Spleen (tissue), 11 donors: ENCODE measurements around the gene PIK3R5. TPM values are rescaled to one million over a fixed set of nuclear protein-coding genes. Genes with fewer than 3 reads are reported as not detected.
A peak's percentile ranks its signal among the peaks of the same experiment; 100 is the strongest.

Experiments
- DNase-seq: peaks from one replicate; pipeline ENCODE4 v3.0.0-alpha.2; 2020
- H3K27ac ChIP-seq, 8 donors: fragments of 200-600 bp; sonication (generic) in 7 of 8; 1 replicate in 4 of 8; 2 replicates in 4 of 8; pipeline versions ENCODE4 v1.5.0 to v1.8.0; 2016 to 2021; ENCODE audit warnings: inconsistent platforms in 4 of 8, mild to moderate bottlenecking in 4 of 8, moderate library complexity in 1 of 8
- H3K27me3 ChIP-seq, 7 donors: fragments of 200-600 bp; sonication (generic) in 6 of 7; replicated peaks in 1 of 7; 1 replicate in 4 of 7; 2 replicates in 3 of 7; pipeline versions ENCODE4 v1.5.0 to v1.8.0; 2016 to 2021; ENCODE audit warnings: inconsistent platforms in 3 of 7, mild to moderate bottlenecking in 1 of 7
- H3K36me3 ChIP-seq, 6 donors: fragments of 200-600 bp; sonication (generic) in 5 of 6; 1 replicate in 4 of 6; 2 replicates in 2 of 6; pipeline versions ENCODE4 v1.5.0 to v1.8.0; 2016 to 2021; ENCODE audit warnings: inconsistent platforms in 2 of 6
- H3K4me1 ChIP-seq, 6 donors: fragments of 200-600 bp; sonication (generic) in 5 of 6; 1 replicate in 3 of 6; 2 replicates in 3 of 6; pipeline versions ENCODE4 v1.5.0 to v1.8.0; 2016 to 2021; ENCODE audit warnings: inconsistent platforms in 3 of 6
- H3K4me3 ChIP-seq, 8 donors: fragments of 200-600 bp; sonication (generic) in 7 of 8; 1 replicate in 4 of 8; 2 replicates in 4 of 8; pipeline versions ENCODE4 v1.5.0 to v1.8.0; 2016 to 2021; ENCODE audit warnings: inconsistent platforms in 4 of 8, mild to moderate bottlenecking in 4 of 8, moderate library complexity in 2 of 8
- H3K9me3 ChIP-seq, 8 donors: fragments of 200-600 bp; sonication (generic) in 7 of 8; 1 replicate in 4 of 8; 2 replicates in 4 of 8; pipeline versions ENCODE4 v1.5.0 to v1.8.0; 2016 to 2021; ENCODE audit warnings: inconsistent platforms in 4 of 8
- POLR2A ChIP-seq, 3 donors: fragments of 450-650 bp; IDR thresholded peaks; one replicate each; pipeline ENCODE4 v1.5.1; 2017; ENCODE audit warnings: antibody characterized with exemption in 3 of 3, mild to moderate bottlenecking in 1 of 3
- POLR2AphosphoS5 ChIP-seq, 3 donors: sonication (generic); formaldehyde crosslinking; IDR thresholded peaks; one replicate each; pipeline ENCODE4 v1.5.1; 2017; ENCODE audit warnings: antibody characterized with exemption in 3 of 3
- WGBS, 5 donors: extraction: QIAGEN DNeasy Blood & Tissue Kit in 3 of 5; methylation state at CpG; one replicate each; pipeline versions ENCODE4 v1.1.5 to v1.1.7; 2013 to 2018; 5-methylcytosine and 5-hydroxymethylcytosine counted together
- intact Hi-C: fragments of 100-400 bp; cut with DNase I; formaldehyde crosslinking; loops from one replicate; pipeline ENCODE4 v1.15.0; 2023; ENCODE audit warnings: low total_unique reads
- polyA plus RNA-seq, 3 donors: library from polyadenylated mRNA; stranded (reverse); fragments of 200-250 nt; gene quantifications; one replicate each; pipeline ENCODE4 v1.2.1, GENCODE V29; 2013
- total RNA-seq, 7 donors: library from RNA; depleted of rRNA in 3 of 7; stranded (reverse); fragments of >200 nt in 3 of 7; fragmentation: NEBNext Ultra II Directional in 4 of 7; extraction: Animal tissue kit (Norgen Biotek cat#: 25700) in 4 of 7; gene quantifications; one replicate each; pipeline versions ENCODE4 v1.1.0 to v1.2.1, GENCODE V29; 2016 to 2021
- TF ChIP-seq, protein P1 (sequence below), 11 experiments: fragments of 200-600 bp in 7 of 11; fragments of 450-650 bp in 4 of 11; sonication (generic) in 4 of 11; IDR thresholded peaks in 8 of 11; conservative IDR thresholded peaks in 3 of 11; 1 replicate in 7 of 11; 2 replicates in 4 of 11; pipeline versions ENCODE4 v1.4.0 to v1.8.0; 2016 to 2021; ENCODE audit warnings: antibody characterized with exemption in 11 of 11, inconsistent platforms in 4 of 11, mild to moderate bottlenecking in 1 of 11
- donor health status: healthy with polysubstance abuse.
- donor health status: DM: no; HTN: no; CAD: no; lungs with moderate emphysema.
- donor health status: DM: no; HTN: no; CAD: no.
- donor health status: Bipolar disorder and iron deficiency.
- donor health status: healthy.
- donor health status: DM: no; HTN: no; CAD: no.
- donor health status: DM: yes; HTN: yes; CAD: no.

The PIK3R5 gene
- total and polyA plus RNA-seq, 10 donors = 8.5 to 110 (median 68.4) TPM

DNA sequence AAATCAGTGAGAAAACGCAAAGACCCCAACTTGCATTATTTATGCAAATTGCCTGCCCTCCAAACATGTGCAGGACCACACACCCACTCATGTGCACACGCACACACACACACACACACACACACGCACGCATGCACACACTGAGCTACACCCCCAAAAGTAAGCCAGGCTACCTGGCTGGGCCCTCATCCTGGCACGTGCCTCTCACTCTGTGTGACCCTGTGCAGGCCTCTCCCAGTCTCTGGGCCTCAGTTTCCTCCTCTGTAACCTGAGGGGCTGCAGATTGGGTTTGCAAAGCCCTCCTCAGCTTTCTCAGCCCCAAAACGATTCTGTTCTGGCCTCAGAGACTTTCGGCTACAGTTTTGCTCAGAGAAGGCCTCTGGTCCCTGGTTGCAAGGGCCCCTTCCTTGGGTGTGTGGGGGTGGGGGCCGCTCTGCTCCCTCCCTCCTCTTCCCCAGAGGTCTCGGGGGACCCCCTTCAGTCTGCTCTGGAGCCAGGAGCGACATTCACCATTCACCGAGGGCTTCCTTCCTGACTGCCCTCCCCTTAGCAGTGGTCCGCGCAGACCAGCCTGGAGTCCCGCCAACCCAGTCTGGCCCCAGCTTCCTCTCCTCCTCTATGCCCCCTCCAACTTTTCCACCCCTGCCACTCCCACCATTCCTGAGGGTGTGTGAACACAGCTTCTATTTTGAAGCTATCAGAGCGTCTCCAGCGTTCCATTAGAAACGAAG lies 92.6 kb downstream of the PIK3R5 start:
- Histone ChIP-seq H3K27ac (no peak overlapping the region), H3K4me3 (no peak overlapping the region), H3K4me1 (peaks cover 0 to 42% (median 16%) of the 10 kb centered on the region in 6 donors), H3K27me3 (peaks cover 0 to 16% (median 0%) of the 10 kb centered on the region in 7 donors), H3K9me3 (no peaks in the 10 kb centered on the region), H3K36me3 (peaks cover 0 to 4% (median under 1%) of the 10 kb centered on the region in 6 donors)
- no peak for DNase-seq
- WGBS, 5 donors = 34 to 44% (median 40%) methylated on average over 15 to 17 of the region's 17 CpGs
- no peak for TF ChIP-seq POLR2A (IDR thresholded peaks at IDR 0.05)
- TF ChIP-seq, protein P1, sequence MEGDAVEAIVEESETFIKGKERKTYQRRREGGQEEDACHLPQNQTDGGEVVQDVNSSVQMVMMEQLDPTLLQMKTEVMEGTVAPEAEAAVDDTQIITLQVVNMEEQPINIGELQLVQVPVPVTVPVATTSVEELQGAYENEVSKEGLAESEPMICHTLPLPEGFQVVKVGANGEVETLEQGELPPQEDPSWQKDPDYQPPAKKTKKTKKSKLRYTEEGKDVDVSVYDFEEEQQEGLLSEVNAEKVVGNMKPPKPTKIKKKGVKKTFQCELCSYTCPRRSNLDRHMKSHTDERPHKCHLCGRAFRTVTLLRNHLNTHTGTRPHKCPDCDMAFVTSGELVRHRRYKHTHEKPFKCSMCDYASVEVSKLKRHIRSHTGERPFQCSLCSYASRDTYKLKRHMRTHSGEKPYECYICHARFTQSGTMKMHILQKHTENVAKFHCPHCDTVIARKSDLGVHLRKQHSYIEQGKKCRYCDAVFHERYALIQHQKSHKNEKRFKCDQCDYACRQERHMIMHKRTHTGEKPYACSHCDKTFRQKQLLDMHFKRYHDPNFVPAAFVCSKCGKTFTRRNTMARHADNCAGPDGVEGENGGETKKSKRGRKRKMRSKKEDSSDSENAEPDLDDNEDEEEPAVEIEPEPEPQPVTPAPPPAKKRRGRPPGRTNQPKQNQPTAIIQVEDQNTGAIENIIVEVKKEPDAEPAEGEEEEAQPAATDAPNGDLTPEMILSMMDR (IDR thresholded peaks at IDR 0.05 in 8 of 11, conservative IDR thresholded peaks at IDR 0.05 in 3 of 11) = no peak
- peak in 1 of 3 donors; percentile 38 for TF ChIP-seq POLR2AphosphoS5 (IDR thresholded peaks at IDR 0.05)
- intact Hi-C loops = no loop called here

DNA sequence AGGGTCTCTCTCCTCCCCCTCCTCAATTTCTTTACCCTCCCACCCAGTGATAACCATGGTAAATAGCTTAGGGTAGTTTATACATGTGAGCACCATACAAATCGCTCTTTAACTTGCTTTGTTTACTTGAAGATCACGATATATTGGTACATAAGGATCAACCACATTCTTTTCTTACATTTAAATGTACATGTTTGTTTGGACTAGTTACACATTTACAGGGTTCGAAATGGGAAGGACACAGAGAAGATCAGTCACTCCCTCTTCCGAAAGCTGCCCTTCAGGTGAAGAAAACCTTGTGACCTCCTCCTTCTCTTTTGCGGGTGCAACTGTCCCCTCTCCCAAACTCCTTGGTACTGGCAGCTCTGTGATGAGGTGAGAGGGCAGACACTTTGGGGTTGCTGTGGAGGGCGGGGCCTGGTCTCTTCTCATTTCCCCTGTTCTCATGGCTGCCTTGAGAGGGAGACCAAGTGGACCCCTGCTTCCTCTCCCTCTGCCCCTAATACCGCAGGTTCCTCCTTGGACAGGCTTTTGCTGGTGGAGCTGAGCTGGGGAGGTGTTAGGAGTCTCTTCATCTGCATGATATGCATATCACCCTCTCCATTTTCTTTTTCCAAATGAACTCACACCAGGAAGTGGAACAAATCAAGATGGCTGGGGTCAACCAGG lies 93.3 kb downstream of the PIK3R5 start:
- Histone ChIP-seq H3K4me3 (no peak overlapping the region), H3K36me3 (no peaks in the 10 kb centered on the region), H3K4me1 (peaks cover 0 to 49% (median 22%) of the 10 kb centered on the region in 6 donors), H3K9me3 (no peaks in the 10 kb centered on the region), H3K27ac (no peak overlapping the region), H3K27me3 (peaks cover 0 to 16% (median 0%) of the 10 kb centered on the region in 7 donors)
- intact Hi-C loops = no loop called here
- TF ChIP-seq POLR2A (IDR thresholded peaks at IDR 0.05) (no peak), POLR2AphosphoS5 (IDR thresholded peaks at IDR 0.05) (no peak)
- TF ChIP-seq, protein P1 (IDR thresholded peaks at IDR 0.05 in 8 of 11, conservative IDR thresholded peaks at IDR 0.05 in 3 of 11) = no peak
- WGBS, 5 donors = 65 to 77% (median 72%) methylated on average over 7 of the region's 7 CpGs
- no peak for DNase-seq

DNA sequence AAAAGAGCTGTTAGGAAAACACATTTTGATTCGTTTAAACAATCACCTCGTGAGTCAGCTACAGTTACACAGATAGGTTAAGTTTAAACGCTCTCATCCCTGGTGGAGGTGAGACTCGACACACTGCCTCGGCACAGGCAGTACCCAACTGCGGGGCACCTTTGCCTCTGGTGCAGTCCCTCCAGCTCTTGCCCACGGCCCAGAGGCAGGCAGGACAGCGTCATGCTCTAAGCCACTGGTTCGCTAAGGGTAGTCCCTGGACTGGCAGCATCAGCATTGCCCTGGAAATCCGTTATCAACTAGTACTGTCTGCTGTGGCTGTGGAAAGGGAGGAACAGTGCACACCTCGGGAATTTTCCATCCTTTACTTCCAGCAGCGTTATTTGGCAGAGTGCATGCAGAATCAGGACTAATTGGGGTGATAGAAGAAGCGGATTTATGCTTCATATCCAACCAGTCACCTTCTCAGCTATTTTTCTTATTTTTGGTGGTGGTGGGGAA lies 94.4 kb downstream of the PIK3R5 start:
- WGBS, 5 donors = 80 to 92% (median 87%) methylated on average over 9 to 13 of the region's 13 CpGs
- no peak overlapping the region for H3K4me3 ChIP-seq
- peaks cover 0 to 59% (median 27%) of the 10 kb centered on the region in 6 donors for H3K4me1 ChIP-seq
- no peak overlapping the region for H3K27ac ChIP-seq
- H3K36me3 ChIP-seq = no peaks in the 10 kb centered on the region
- TF ChIP-seq POLR2A (IDR thresholded peaks at IDR 0.05) = no peak
- TF ChIP-seq POLR2AphosphoS5 (IDR thresholded peaks at IDR 0.05) = peak in 1 of 3 donors; percentile 11
- TF ChIP-seq, protein P1 (IDR thresholded peaks at IDR 0.05 in 8 of 11, conservative IDR thresholded peaks at IDR 0.05 in 3 of 11) = no peak
- DNase-seq = no peak
- H3K27me3 ChIP-seq = peaks cover 0 to 17% (median 0%) of the 10 kb centered on the region in 7 donors
- no peaks in the 10 kb centered on the region for H3K9me3 ChIP-seq
- intact Hi-C loops = no loop called here
